Loucy (cell line): ENCODE results near the gene STAT4.

ENCODE experiments used
- H2AFZ ChIP-seq: fragments of 200-600 bp; sonication (generic); 2 replicates; pipeline ENCODE4 v1.6.0; 2016; ENCODE audit warnings: antibody characterized with exemption, mild to moderate bottlenecking, low read length, moderate library complexity
- H3F3A ChIP-seq: fragments of 200-600 bp; 2 replicates; pipeline ENCODE4 v1.6.0; 2016; ENCODE audit warnings: antibody characterized with exemption, low read depth, mild to moderate bottlenecking
- H3K27me3 ChIP-seq: fragments of 200-600 bp; sonication (generic); 2 replicates; pipeline ENCODE4 v1.6.1; 2014; ENCODE audit warnings: low read length, mild to moderate bottlenecking; ENCODE audit not compliant: insufficient read depth, poor library complexity, severe bottlenecking
- H3K36me3 ChIP-seq: fragments of 200-600 bp; sonication (generic); 2 replicates; pipeline ENCODE4 v1.6.1; 2016; ENCODE audit warnings: low read length; ENCODE audit not compliant: insufficient read depth
- H3K4me1 ChIP-seq: fragments of 200-600 bp; sonication (generic); 2 replicates; pipeline ENCODE4 v1.5.1; 2014; ENCODE audit warnings: low read length, mild to moderate bottlenecking; ENCODE audit not compliant: insufficient read depth, poor library complexity, severe bottlenecking
- H3K4me2 ChIP-seq: fragments of 200-600 bp; sonication (generic); 2 replicates; pipeline ENCODE4 v1.6.0; 2014; ENCODE audit warnings: antibody characterized with exemption, low read length, low read depth, mild to moderate bottlenecking; ENCODE audit not compliant: poor library complexity, severe bottlenecking
- H3K4me3 ChIP-seq: fragments of 200-600 bp; sonication (generic); 2 replicates; pipeline ENCODE4 v1.5.1; 2014; ENCODE audit warnings: low read length, mild to moderate bottlenecking, mixed read lengths; ENCODE audit not compliant: poor library complexity, severe bottlenecking
- H3K79me2 ChIP-seq: fragments of 200-600 bp; sonication (generic); 2 replicates; pipeline ENCODE4 v1.6.1; 2014; ENCODE audit warnings: low read length; ENCODE audit not compliant: insufficient read depth
- H3K9ac ChIP-seq: fragments of 200-600 bp; sonication (generic); 2 replicates; pipeline ENCODE4 v1.6.0; 2014; ENCODE audit warnings: mild to moderate bottlenecking, low read depth, low read length, moderate library complexity; ENCODE audit not compliant: poor library complexity, severe bottlenecking
- H3K9me2 ChIP-seq: fragments of 200-600 bp; sonication (generic); replicated peaks from 2 replicates; pipeline ENCODE4 v1.6.1; 2016; ENCODE audit warnings: low read depth, low read length, mixed read lengths
- H3K9me3 ChIP-seq: fragments of 200-600 bp; sonication (generic); 2 replicates; pipeline ENCODE4 v1.6.1; 2014; ENCODE audit warnings: mild to moderate bottlenecking, antibody characterized with exemption, low read length, low read depth; ENCODE audit not compliant: insufficient read depth
- H4K20me1 ChIP-seq: fragments of 200-600 bp; sonication (generic); 2 replicates; pipeline ENCODE4 v1.6.0; 2014; ENCODE audit warnings: antibody characterized with exemption, low read length, mild to moderate bottlenecking; ENCODE audit not compliant: insufficient read depth, poor library complexity, severe bottlenecking
- EZH2phosphoT487 ChIP-seq: fragments of 200-600 bp; IDR thresholded peaks from 2 replicates; pipeline ENCODE4 v1.6.1; 2018; ENCODE audit warnings: antibody characterized with exemption, mild to moderate bottlenecking, moderate library complexity, borderline replicate concordance
- TF ChIP-seq, protein P1 (sequence below): fragments of 200-600 bp; sonication (generic); conservative IDR thresholded peaks from 2 replicates; pipeline ENCODE4 v1.5.1; 2014; ENCODE audit warnings: mild to moderate bottlenecking, antibody characterized with exemption, low read length

The STAT4 gene

DNA sequence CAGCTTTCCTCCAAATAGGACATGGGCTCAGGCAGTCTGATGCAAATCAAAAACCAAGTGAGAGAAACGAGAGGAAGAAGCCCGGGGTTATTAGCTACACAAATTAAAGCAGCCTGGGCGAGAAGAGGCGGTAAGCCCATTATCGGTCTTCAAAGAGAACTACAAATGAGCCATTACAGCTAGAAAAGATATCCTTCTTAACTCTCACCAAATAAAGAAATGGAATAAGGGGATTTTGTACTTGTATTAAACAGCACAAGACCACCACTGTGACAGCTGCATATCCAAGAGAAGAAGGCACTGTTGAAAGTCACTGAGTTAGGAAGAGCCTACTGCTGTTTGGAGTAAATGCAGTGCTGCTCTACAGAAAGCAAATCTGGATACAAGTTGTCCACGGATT is 169.5 kb downstream of the STAT4 start:
- Histone ChIP-seq H3K4me1 (peaks cover 44% of the 10 kb centered on the region), H2AFZ (no peak overlapping the region), H3K9ac (no peak overlapping the region), H3K4me3 (no peak overlapping the region), H3K9me2 (no peaks in the 10 kb centered on the region), H3K9me3 (no peaks in the 10 kb centered on the region), H3K36me3 (peaks cover 74% of the 10 kb centered on the region), H3K4me2 (peak overlapping the region; percentile 80), H3K27me3 (no peaks in the 10 kb centered on the region), H4K20me1 (no peaks in the 10 kb centered on the region), H3F3A (0 out of 2 replicates have a peak, but pooled peaks cover 6% of the 10 kb centered on the region), H3K79me2 (no peaks in the 10 kb centered on the region)
- TF ChIP-seq, protein P1, sequence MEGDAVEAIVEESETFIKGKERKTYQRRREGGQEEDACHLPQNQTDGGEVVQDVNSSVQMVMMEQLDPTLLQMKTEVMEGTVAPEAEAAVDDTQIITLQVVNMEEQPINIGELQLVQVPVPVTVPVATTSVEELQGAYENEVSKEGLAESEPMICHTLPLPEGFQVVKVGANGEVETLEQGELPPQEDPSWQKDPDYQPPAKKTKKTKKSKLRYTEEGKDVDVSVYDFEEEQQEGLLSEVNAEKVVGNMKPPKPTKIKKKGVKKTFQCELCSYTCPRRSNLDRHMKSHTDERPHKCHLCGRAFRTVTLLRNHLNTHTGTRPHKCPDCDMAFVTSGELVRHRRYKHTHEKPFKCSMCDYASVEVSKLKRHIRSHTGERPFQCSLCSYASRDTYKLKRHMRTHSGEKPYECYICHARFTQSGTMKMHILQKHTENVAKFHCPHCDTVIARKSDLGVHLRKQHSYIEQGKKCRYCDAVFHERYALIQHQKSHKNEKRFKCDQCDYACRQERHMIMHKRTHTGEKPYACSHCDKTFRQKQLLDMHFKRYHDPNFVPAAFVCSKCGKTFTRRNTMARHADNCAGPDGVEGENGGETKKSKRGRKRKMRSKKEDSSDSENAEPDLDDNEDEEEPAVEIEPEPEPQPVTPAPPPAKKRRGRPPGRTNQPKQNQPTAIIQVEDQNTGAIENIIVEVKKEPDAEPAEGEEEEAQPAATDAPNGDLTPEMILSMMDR = no peak
- TF ChIP-seq EZH2phosphoT487 = no peak

DNA sequence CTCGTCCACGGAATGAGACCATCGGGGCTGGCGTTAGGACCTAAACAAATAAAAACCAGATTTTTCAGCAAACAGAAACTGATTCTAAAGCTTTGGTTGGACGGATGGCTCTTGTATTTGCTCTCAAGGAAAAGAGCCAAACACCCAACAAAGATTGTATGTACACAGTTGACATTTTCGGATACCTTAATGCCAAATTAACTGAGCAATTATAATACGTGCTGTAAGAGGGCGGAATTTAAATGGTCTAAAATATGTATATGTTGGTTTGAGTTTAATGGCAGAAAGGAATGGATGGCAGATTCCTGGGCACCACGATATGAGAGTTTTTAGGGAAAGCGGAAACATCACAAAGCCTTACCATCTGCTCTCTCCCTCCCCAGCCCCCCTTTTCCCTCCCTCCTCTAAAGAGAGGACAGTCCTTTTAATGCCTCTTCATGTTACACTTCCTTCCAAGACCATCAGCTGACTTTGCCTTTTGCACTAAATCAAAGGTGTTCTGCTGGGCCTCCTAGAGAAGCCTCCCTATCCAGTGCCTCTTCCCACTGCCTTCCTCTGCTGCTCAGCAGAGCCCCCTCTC is 170.1 kb downstream of the STAT4 start:
- Histone ChIP-seq H3F3A (0 out of 2 replicates have a peak, but pooled peaks cover 6% of the 10 kb centered on the region), H3K9me2 (no peaks in the 10 kb centered on the region), H3K4me1 (peaks cover 38% of the 10 kb centered on the region), H3K79me2 (no peaks in the 10 kb centered on the region), H3K27me3 (no peaks in the 10 kb centered on the region), H3K4me3 (peak overlapping the region; percentile 65), H3K4me2 (peak overlapping the region; percentile 80), H2AFZ (no peak overlapping the region), H3K9ac (peak overlapping the region; percentile 65), H4K20me1 (no peaks in the 10 kb centered on the region), H3K36me3 (peaks cover 74% of the 10 kb centered on the region), H3K9me3 (no peaks in the 10 kb centered on the region)
- no peak for TF ChIP-seq EZH2phosphoT487
- TF ChIP-seq, protein P1 = no peak

DNA sequence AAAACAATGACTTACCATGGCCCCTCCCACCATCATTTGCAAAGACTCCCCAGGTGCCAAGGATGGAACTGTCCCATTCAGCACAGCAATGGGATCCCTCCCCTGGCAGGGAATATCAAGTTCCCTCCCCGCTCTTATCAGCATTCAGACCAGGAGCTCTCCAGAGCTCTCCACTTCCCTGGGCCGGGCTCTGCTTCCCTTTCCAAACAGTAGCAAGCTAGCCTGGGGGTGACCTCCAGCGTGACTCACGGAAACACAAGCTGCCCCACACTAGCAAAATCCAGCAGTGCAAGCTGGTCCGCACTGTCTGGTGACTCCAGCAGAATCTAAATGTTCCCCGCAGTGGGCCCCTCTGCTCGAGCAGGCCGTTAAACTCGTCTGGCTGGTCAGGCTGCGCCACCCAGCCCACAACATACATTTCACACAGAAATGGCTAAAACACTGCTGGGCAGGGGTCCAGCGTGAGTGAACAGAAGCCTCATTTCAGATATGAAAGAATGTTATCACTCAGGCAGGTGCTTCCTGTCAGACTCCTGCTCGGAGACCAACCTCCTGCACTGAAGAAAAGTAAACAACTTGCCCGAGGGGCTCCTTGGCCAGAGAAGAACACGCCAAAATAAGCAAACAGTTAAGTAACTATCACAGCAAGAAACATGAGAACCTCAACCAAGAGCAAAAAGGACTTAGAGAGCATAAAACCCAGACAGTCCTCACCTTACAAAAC is 170.7 kb downstream of the STAT4 start:
- H3K79me2 ChIP-seq = no peaks in the 10 kb centered on the region
- H3K4me2 ChIP-seq = peak overlapping the region; percentile 80
- no peaks in the 10 kb centered on the region for H4K20me1 ChIP-seq
- H2AFZ ChIP-seq = no peak overlapping the region
- TF ChIP-seq, protein P1 = no peak
- no peak for TF ChIP-seq EZH2phosphoT487
- H3K36me3 ChIP-seq = peaks cover 74% of the 10 kb centered on the region
- no peaks in the 10 kb centered on the region for H3K9me2 ChIP-seq
- peak overlapping the region; percentile 65 for H3K9ac ChIP-seq
- H3K4me3 ChIP-seq = peak overlapping the region; percentile 65
- H3K4me1 ChIP-seq = peaks cover 38% of the 10 kb centered on the region
- no peaks in the 10 kb centered on the region for H3K27me3 ChIP-seq
- 0 out of 2 replicates have a peak, but pooled peaks cover 6% of the 10 kb centered on the region for H3F3A ChIP-seq
- no peaks in the 10 kb centered on the region for H3K9me3 ChIP-seq
